GM23338 (cell line): ENCODE data around the gene MAP4K1. TPM values are rescaled to one million over a fixed set of nuclear protein-coding genes. Genes with fewer than 3 reads are reported as not detected.

Experiments used
- ATAC-seq: fragments of 200-7000 bp; cut with Tn5 transposase; 3 replicates; pipeline ENCODE4 v1.9.1; 2020
- DNase-seq: peaks from one replicate; pipeline ENCODE4 v3.0.0-alpha.2; 2015; ENCODE audit warnings: low spot score
- H2AFZ ChIP-seq: fragments of 200-600 bp; sonication (generic); 2 replicates; pipeline ENCODE4 v1.8.0; 2016; ENCODE audit warnings: antibody characterized with exemption, mild to moderate bottlenecking, moderate library complexity
- H3F3A ChIP-seq: fragments of 200-600 bp; sonication (generic); replicated peaks from 2 replicates; pipeline ENCODE4 v1.8.0; 2017; ENCODE audit warnings: antibody characterized with exemption, mixed run types, low read depth
- H3K27ac ChIP-seq: fragments of 200-600 bp; sonication (generic); 2 replicates; pipeline ENCODE4 v1.6.1; 2016; ENCODE audit warnings: low read depth
- H3K27me3 ChIP-seq: fragments of 200-600 bp; sonication (generic); 2 replicates; pipeline ENCODE4 v1.8.0; 2016; ENCODE audit warnings: mild to moderate bottlenecking, mixed run types, moderate library complexity; ENCODE audit not compliant: insufficient read depth
- H3K36me3 ChIP-seq: fragments of 200-600 bp; sonication (generic); 2 replicates; pipeline ENCODE4 v1.8.0; 2016; ENCODE audit warnings: mild to moderate bottlenecking; ENCODE audit not compliant: insufficient read depth
- H3K4me1 ChIP-seq: fragments of 200-600 bp; sonication (generic); 2 replicates; pipeline ENCODE4 v1.8.0; 2016; ENCODE audit warnings: mild to moderate bottlenecking, moderate library complexity; ENCODE audit not compliant: insufficient read depth
- H3K4me2 ChIP-seq: fragments of 200-600 bp; sonication (generic); 2 replicates; pipeline ENCODE4 v1.7.1; 2017; ENCODE audit warnings: mixed run types
- H3K4me3 ChIP-seq: fragments of 200-600 bp; sonication (generic); 2 replicates; pipeline ENCODE4 v1.6.1; 2016; ENCODE audit warnings: mixed run types
- H3K79me2 ChIP-seq: fragments of 200-600 bp; sonication (generic); replicated peaks from 2 replicates; pipeline ENCODE4 v1.8.0; 2017; ENCODE audit warnings: mild to moderate bottlenecking; ENCODE audit not compliant: insufficient read depth
- H3K9me2 ChIP-seq: fragments of 200-600 bp; sonication (generic); 2 replicates; pipeline ENCODE4 v1.8.0; 2017; ENCODE audit not compliant: insufficient read depth
- H4K20me1 ChIP-seq: fragments of 200-600 bp; sonication (generic); replicated peaks from 2 replicates; pipeline ENCODE4 v1.8.0; 2017; ENCODE audit warnings: mild to moderate bottlenecking; ENCODE audit not compliant: insufficient read depth
- H3K27ac Mint-ChIP-seq: 2 replicates; pipeline ENCODE4 v1.8.0; 2020; ENCODE audit warnings: inconsistent platforms, mild to moderate bottlenecking, moderate library complexity, mixed read lengths
- H3K27me3 Mint-ChIP-seq: 3 replicates; pipeline ENCODE4 v1.8.0; 2022; ENCODE audit warnings: low read depth, mild to moderate bottlenecking, moderate library complexity, mixed read lengths, inconsistent platforms; ENCODE audit not compliant: insufficient read depth, poor library complexity
- H3K36me3 Mint-ChIP-seq: 3 replicates; pipeline ENCODE4 v1.8.0; 2021; ENCODE audit warnings: low read depth, mild to moderate bottlenecking, inconsistent platforms, moderate library complexity, mixed read lengths
- H3K4me1 Mint-ChIP-seq: 3 replicates; pipeline ENCODE4 v1.8.0; 2020; ENCODE audit warnings: mild to moderate bottlenecking, inconsistent platforms, mixed read lengths
- H3K4me3 Mint-ChIP-seq: 3 replicates; pipeline ENCODE4 v1.8.0; 2021; ENCODE audit warnings: moderate library complexity, mild to moderate bottlenecking, inconsistent platforms, mixed read lengths
- H3K9me3 Mint-ChIP-seq: 3 replicates; pipeline ENCODE4 v1.8.0; 2020; ENCODE audit warnings: moderate library complexity, mild to moderate bottlenecking, inconsistent platforms, mixed read lengths
- CTCF ChIP-seq, 2 experiments: fragments of 200-600 bp in 1 of 2; sonication (generic) in 1 of 2; conservative IDR thresholded peaks; 2 replicates each; pipeline versions ENCODE4 v1.5.1 to v1.6.1; 2016 to 2017; ENCODE audit warnings: antibody characterized with exemption in 2 of 2, low read depth in 2 of 2, mild to moderate bottlenecking in 2 of 2, moderate library complexity in 1 of 2
- ETS1 ChIP-seq: IDR thresholded peaks from 2 replicates; pipeline ENCODE4 v1.6.1; 2016; ENCODE audit warnings: antibody characterized with exemption
- EZH2 ChIP-seq: fragments of 200-600 bp; sonication (generic); IDR thresholded peaks from one replicate; pipeline ENCODE4 v1.8.0; 2017; ENCODE audit warnings: antibody characterized with exemption, mild to moderate bottlenecking, low read depth; ENCODE audit not compliant: unreplicated experiment
- JUNB ChIP-seq: IDR thresholded peaks from one replicate; pipeline ENCODE4 v1.6.1; 2016; ENCODE audit warnings: antibody characterized with exemption; ENCODE audit not compliant: unreplicated experiment
- NANOG ChIP-seq: IDR thresholded peaks from 2 replicates; pipeline ENCODE4 v1.6.1; 2016; ENCODE audit warnings: antibody characterized with exemption, borderline replicate concordance
- POLR2AphosphoS5 ChIP-seq: IDR thresholded peaks from 2 replicates; pipeline ENCODE4 v1.6.1; 2016; ENCODE audit warnings: antibody characterized with exemption, low read depth
- REST ChIP-seq: IDR thresholded peaks from one replicate; pipeline ENCODE4 v1.6.1; 2018; ENCODE audit warnings: antibody characterized with exemption; ENCODE audit not compliant: unreplicated experiment
- STAT1 ChIP-seq: IDR thresholded peaks from one replicate; pipeline ENCODE4 v1.6.1; 2016; ENCODE audit warnings: antibody characterized with exemption; ENCODE audit not compliant: unreplicated experiment
- ZNF331 ChIP-seq: fragments of 250-450 bp; sonication (Bioruptor Pico); IDR thresholded peaks from 2 replicates; pipeline ENCODE4 v1.5.0; 2020; ENCODE audit warnings: low read depth, mild to moderate bottlenecking, moderate library complexity
- ZNF462 ChIP-seq: fragments of 250-450 bp; sonication (Bioruptor Pico); IDR thresholded peaks from 2 replicates; pipeline ENCODE4 v1.5.0; 2020; ENCODE audit warnings: mild to moderate bottlenecking, moderate library complexity
- polyA plus RNA-seq: library from polyadenylated mRNA; unstranded; fragments of >200 nt; fragmentation: Nextera tagmentation; extraction: Ambion mirVana; gene quantifications from 2 replicates; pipeline ENCODE4 v1.2.1, GENCODE V29; 2016
- total RNA-seq: library from RNA; depleted of rRNA; stranded (reverse); fragments of >200 nt; shearing (Covaris generic); gene quantifications from 2 replicates; pipeline ENCODE4 v1.2.3, GENCODE V29; 2014

Gene MAP4K1
- total and polyA plus RNA-seq, 2 experiments from 2014 or later = 7.7 to 44.6 TPM

GRCh38 chr19:38539751-38540150, 78.0 kb downstream of the MAP4K1 start:
- Histone ChIP-seq H3K9me2 (no peaks in the 10 kb centered on the region), H3K27me3 (no peaks in the 10 kb centered on the region), H3K4me2 (no peak overlapping the region), H3K4me1 (no peaks in the 10 kb centered on the region), H3F3A (no peaks in the 10 kb centered on the region), H3K36me3 (peaks cover 11% of the 10 kb centered on the region), H4K20me1 (no peaks in the 10 kb centered on the region), H3K79me2 (no peaks in the 10 kb centered on the region), H3K4me3 (no peak overlapping the region), H2AFZ (no peak overlapping the region), H3K27ac (no peak overlapping the region)
- Mint-ChIP-seq H3K4me1 (peaks cover 9% of the 10 kb centered on the region; the same call in 2 of the 3 replicates), H3K9me3 (peaks cover 19% of the 10 kb centered on the region), H3K4me3 (no peak overlapping the region), H3K36me3 (peaks cover 56% of the 10 kb centered on the region), H3K27me3 (no peaks in the 10 kb centered on the region), H3K27ac (no peak overlapping the region)
- TF ChIP-seq NANOG = no peak
- TF ChIP-seq ZNF331 (CRISPR knock-in tag) = no peak
- TF ChIP-seq ETS1 = no peak
- no peak for TF ChIP-seq REST
- TF ChIP-seq EZH2 = no peak
- TF ChIP-seq JUNB = no peak
- TF ChIP-seq POLR2AphosphoS5 = no peak
- no peak for TF ChIP-seq STAT1
- TF ChIP-seq CTCF (conservative IDR thresholded peaks at IDR 0.05; ENCODE audit: low read depth in 2 of 2) = no peak
- no peak for TF ChIP-seq ZNF462 (CRISPR knock-in tag)
- ATAC-seq (no peak), DNase-seq (no peak)
